HG03103 (cell line): ENCODE measurements around the gene KLC3.

Experiments used
- ATAC-seq: cut with Tn5 transposase; IDR thresholded peaks from one replicate; pipeline ENCODE4 v1.9.1; 2021; ENCODE audit warnings: low read depth; ENCODE audit not compliant: unreplicated experiment

The KLC3 gene

GRCh38 chr19:45347570-45348366, 7.2 kb downstream of the KLC3 start:
- no peak for ATAC-seq

GRCh38 chr19:45348367-45349125, 8.0 kb downstream of the KLC3 start:
- no peak for ATAC-seq

GRCh38 chr19:45349126-45349415, 8.5 kb downstream of the KLC3 start:
- ATAC-seq: no peak

GRCh38 chr19:45349430-45349941, 8.9 kb downstream of the KLC3 start:
- ATAC-seq: no peak

- ATAC-seq: no peak
Observed at GRCh38 chr19:45350477-45351058, 10.0 kb downstream of the KLC3 start.

GRCh38 chr19:45351401-45351952, 10.9 kb downstream of the KLC3 start:
- ATAC-seq: no peak

- ATAC-seq: no peak
Observed at GRCh38 chr19:45352062-45352461, 11.5 kb downstream of the KLC3 start.

GRCh38 chr19:45352471-45352870, 11.9 kb downstream of the KLC3 start:
- ATAC-seq: no peak

- no peak for ATAC-seq
Observed at GRCh38 chr19:45352914-45353796, 12.6 kb downstream of the KLC3 start.

- no peak for ATAC-seq
Observed at GRCh38 chr19:45354241-45354842, 13.8 kb downstream of the KLC3 start.

- no peak for ATAC-seq
Observed at GRCh38 chr19:45355402-45355801, 14.9 kb downstream of the KLC3 start.

GRCh38 chr19:45355910-45356309, 15.4 kb downstream of the KLC3 start:
- ATAC-seq: no peak

- ATAC-seq: no peak
Observed at GRCh38 chr19:45356760-45357444, 16.4 kb downstream of the KLC3 start.

- ATAC-seq: no peak
Observed at GRCh38 chr19:45357445-45357783, 16.9 kb downstream of the KLC3 start.

- no peak for ATAC-seq
Observed at GRCh38 chr19:45358213-45358792, 17.8 kb downstream of the KLC3 start.

GRCh38 chr19:45361608-45362007, 21.1 kb downstream of the KLC3 start:
- ATAC-seq: no peak

GRCh38 chr19:45362291-45362690, 21.7 kb downstream of the KLC3 start:
- ATAC-seq: no peak

GRCh38 chr19:45363861-45364459, 23.4 kb downstream of the KLC3 start:
- no peak for ATAC-seq

GRCh38 chr19:45364696-45365095, 24.1 kb downstream of the KLC3 start:
- no peak for ATAC-seq
